Esophagus muscularis mucosa (tissue), 4 donors: ENCODE results near the gene KCNH1. TPM values are rescaled to one million over a fixed set of nuclear protein-coding genes. Genes with fewer than 3 reads are reported as not detected.

Source experiments
- DNase-seq: peaks from one replicate; pipeline ENCODE4 v3.0.0-alpha.2; 2017; ENCODE audit errors: extremely low spot score
- H3K27ac ChIP-seq, 4 donors: fragments of 200-600 bp; sonication (generic); replicated peaks in 1 of 4; 1 replicate in 3 of 4; 2 replicates in 1 of 4; pipeline ENCODE4 v1.5.1; 2016 to 2019; ENCODE audit warnings: mild to moderate bottlenecking in 1 of 4
- H3K27me3 ChIP-seq, 4 donors: fragments of 200-600 bp; sonication (generic); one replicate each; pipeline versions ENCODE4 v1.5.1 to v1.6.0; 2016 to 2019
- H3K36me3 ChIP-seq, 4 donors: fragments of 200-600 bp; sonication (generic); one replicate each; pipeline ENCODE4 v1.5.1; 2016 to 2019
- H3K4me1 ChIP-seq, 4 donors: fragments of 200-600 bp; sonication (generic); one replicate each; pipeline ENCODE4 v1.5.1; 2016 to 2019
- H3K4me3 ChIP-seq, 4 donors: fragments of 200-600 bp; sonication (generic); 1 replicate in 2 of 4; 2 replicates in 2 of 4; pipeline ENCODE4 v1.5.1; 2016 to 2019; ENCODE audit warnings: mild to moderate bottlenecking in 4 of 4, moderate library complexity in 1 of 4
- H3K9me3 ChIP-seq, 4 donors: fragments of 200-600 bp; sonication (generic); 1 replicate in 3 of 4; 2 replicates in 1 of 4; pipeline ENCODE4 v1.5.1; 2016 to 2019
- CTCF ChIP-seq, 3 experiments: fragments of 200-600 bp in 2 of 3; fragments of 450-650 bp in 1 of 3; sonication (generic) in 2 of 3; IDR thresholded peaks; one replicate each; pipeline ENCODE4 v1.5.1; 2017 to 2019; ENCODE audit warnings: antibody characterized with exemption in 3 of 3, mild to moderate bottlenecking in 2 of 3, moderate library complexity in 1 of 3
- EP300 ChIP-seq: sonication (generic); formaldehyde crosslinking; IDR thresholded peaks from one replicate; pipeline ENCODE4 v1.6.1; 2017; ENCODE audit warnings: antibody characterized with exemption
- POLR2A ChIP-seq: fragments of 450-650 bp; IDR thresholded peaks from one replicate; pipeline ENCODE4 v1.6.1; 2017; ENCODE audit warnings: antibody characterized with exemption, moderate library complexity, mild to moderate bottlenecking, low read depth
- POLR2AphosphoS5 ChIP-seq, 2 donors: sonication (generic); formaldehyde crosslinking; IDR thresholded peaks; one replicate each; pipeline ENCODE4 v1.6.1; 2017; ENCODE audit warnings: antibody characterized with exemption in 2 of 2
- WGBS: methylation state at CpG from one replicate; pipeline ENCODE4 v1.1.5; 2018; 5-methylcytosine and 5-hydroxymethylcytosine counted together
- intact Hi-C: fragments of 100-400 bp; cut with DNase I; formaldehyde crosslinking; loops from one replicate; pipeline ENCODE4 v1.15.1; 2023
- total RNA-seq, 4 donors: library from RNA; depleted of rRNA; stranded (reverse); fragments of >200 nt; gene quantifications; one replicate each; pipeline versions ENCODE4 v1.1.0 to v1.2.1, GENCODE V29; 2016

KCNH1 gene
- total RNA-seq, 4 donors from 2014 or later, result 0.11 to 0.78 (median 0.46) TPM

GRCh38 chr1:210681158-210681557 lies 452.8 kb downstream of the KCNH1 start:
- no peaks in the 10 kb centered on the region for H3K9me3 ChIP-seq
- no peaks in the 10 kb centered on the region for H3K4me1 ChIP-seq
- H3K27ac ChIP-seq, result no peak overlapping the region
- H3K27me3 ChIP-seq, result no peaks in the 10 kb centered on the region
- no peak for DNase-seq
- H3K4me3 ChIP-seq, result no peak overlapping the region
- peaks cover 0 to 11% (median 0%) of the 10 kb centered on the region in 4 donors for H3K36me3 ChIP-seq
- intact Hi-C loops, result no loop called here
- WGBS, result 79% methylated on average over 6 of the region's 7 CpGs
- TF ChIP-seq POLR2AphosphoS5 (IDR thresholded peaks at IDR 0.05), result no peak
- TF ChIP-seq POLR2A, result no peak
- TF ChIP-seq CTCF (IDR thresholded peaks at IDR 0.05), result no peak
- TF ChIP-seq EP300, result no peak

GRCh38 chr1:210678306-210678705 lies 455.6 kb downstream of the KCNH1 start:
- Histone ChIP-seq H3K27me3 (no peaks in the 10 kb centered on the region), H3K27ac (no peak overlapping the region), H3K4me3 (no peak overlapping the region), H3K36me3 (peaks cover 0 to 20% (median 2%) of the 10 kb centered on the region in 4 donors), H3K9me3 (no peaks in the 10 kb centered on the region), H3K4me1 (no peaks in the 10 kb centered on the region)
- no peak for DNase-seq
- intact Hi-C loops, result no loop called here
- 50% methylated on average over 3 of the region's 3 CpGs for WGBS
- no peak for TF ChIP-seq POLR2A
- no peak for TF ChIP-seq POLR2AphosphoS5 (IDR thresholded peaks at IDR 0.05)
- no peak for TF ChIP-seq EP300
- no peak for TF ChIP-seq CTCF (IDR thresholded peaks at IDR 0.05)

GRCh38 chr1:210677533-210677932 lies 456.4 kb downstream of the KCNH1 start:
- no peak overlapping the region for H3K27ac ChIP-seq
- no peaks in the 10 kb centered on the region for H3K4me1 ChIP-seq
- no peak overlapping the region for H3K4me3 ChIP-seq
- no peaks in the 10 kb centered on the region for H3K27me3 ChIP-seq
- WGBS, result 67% methylated on average over 4 of the region's 4 CpGs
- H3K9me3 ChIP-seq, result no peaks in the 10 kb centered on the region
- H3K36me3 ChIP-seq, result peaks cover 0 to 20% (median 2%) of the 10 kb centered on the region in 4 donors
- TF ChIP-seq POLR2AphosphoS5 (IDR thresholded peaks at IDR 0.05), result no peak
- no peak for TF ChIP-seq EP300
- TF ChIP-seq CTCF (IDR thresholded peaks at IDR 0.05), result no peak
- no peak for TF ChIP-seq POLR2A
- no peak for DNase-seq
- intact Hi-C loops, result no loop called here

DNA sequence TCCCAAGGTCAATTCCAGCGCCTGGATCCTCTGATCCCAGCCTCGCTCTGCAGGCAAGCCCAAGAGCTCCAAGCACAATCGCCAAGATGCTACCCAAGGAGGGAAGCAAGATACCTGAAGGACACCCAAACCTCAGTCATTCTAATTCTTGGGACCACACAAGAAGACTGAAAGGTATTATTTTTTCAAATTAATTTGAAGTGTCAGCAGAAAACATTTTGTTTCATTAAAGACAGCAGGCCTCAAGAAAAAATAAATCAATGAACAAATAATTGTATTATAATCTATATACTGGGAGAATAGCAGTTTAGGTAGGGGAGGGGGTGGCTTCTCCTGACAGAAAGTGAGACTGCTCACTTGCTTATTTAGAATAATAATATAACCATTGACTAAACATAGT lies 457.4 kb downstream of the KCNH1 start:
- Histone ChIP-seq H3K36me3 (peaks cover 0 to 20% (median 2%) of the 10 kb centered on the region in 4 donors), H3K4me3 (no peak overlapping the region), H3K27me3 (no peaks in the 10 kb centered on the region), H3K27ac (no peak overlapping the region), H3K4me1 (no peaks in the 10 kb centered on the region), H3K9me3 (peaks cover 0 to under 1% (median 0%) of the 10 kb centered on the region in 4 donors)
- DNase-seq, result no peak
- intact Hi-C loops, result no loop called here
- TF ChIP-seq CTCF (IDR thresholded peaks at IDR 0.05) (no peak), EP300 (no peak), POLR2AphosphoS5 (IDR thresholded peaks at IDR 0.05) (no peak), POLR2A (no peak)
- 92% methylated on average over 3 of the region's 3 CpGs for WGBS

DNA sequence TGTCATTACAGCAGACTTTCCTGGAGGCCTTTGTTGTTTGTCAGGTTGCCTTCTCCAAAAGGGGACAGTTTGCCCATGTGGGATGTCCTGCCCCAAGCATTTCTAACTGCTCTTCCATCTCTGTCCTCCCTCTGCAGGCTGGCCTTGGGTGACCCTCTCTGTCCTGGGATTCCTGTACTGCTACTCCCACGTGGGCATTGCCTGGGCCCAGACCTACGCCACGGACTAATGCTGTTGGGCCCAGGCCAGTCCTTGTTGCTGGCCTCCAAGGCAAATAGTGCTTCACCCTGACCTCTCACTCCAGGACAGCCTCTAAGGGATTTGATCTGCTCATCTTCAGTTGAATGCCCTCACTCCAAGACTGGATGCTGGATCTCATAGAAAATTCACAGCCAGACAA lies 459.8 kb downstream of the KCNH1 start:
- H3K9me3 ChIP-seq, result peaks cover 0 to 7% (median 2%) of the 10 kb centered on the region in 4 donors
- intact Hi-C loops, result no loop called here
- no peak for DNase-seq
- H3K4me3 ChIP-seq, result no peak overlapping the region
- H3K27ac ChIP-seq, result no peak overlapping the region
- 79% methylated on average over 3 of the region's 3 CpGs for WGBS
- no peaks in the 10 kb centered on the region for H3K27me3 ChIP-seq
- H3K4me1 ChIP-seq, result no peaks in the 10 kb centered on the region
- TF ChIP-seq POLR2A, result no peak
- no peak for TF ChIP-seq EP300
- no peak for TF ChIP-seq CTCF (IDR thresholded peaks at IDR 0.05)
- no peak for TF ChIP-seq POLR2AphosphoS5 (IDR thresholded peaks at IDR 0.05)
- peaks cover 0 to 9% (median 2%) of the 10 kb centered on the region in 4 donors for H3K36me3 ChIP-seq
